Coronary artery (tissue), 2 donors: ENCODE measurements around the gene ZNF618.

Source experiments
- DNase-seq: peaks from one replicate; pipeline ENCODE4 v3.0.0-alpha.2; 2017; ENCODE audit warnings: low spot score
- H3K27ac ChIP-seq, 2 donors: fragments of 200-600 bp; sonication (generic); one replicate each; pipeline ENCODE4 v1.5.1; 2016 to 2019
- H3K4me3 ChIP-seq: fragments of 200-600 bp; sonication (generic); 2 replicates; pipeline ENCODE4 v1.5.1; 2016; ENCODE audit warnings: mild to moderate bottlenecking, moderate library complexity
- CTCF ChIP-seq: fragments of 200-600 bp; sonication (generic); IDR thresholded peaks from one replicate; pipeline ENCODE4 v1.5.1; 2019; ENCODE audit warnings: antibody characterized with exemption

Gene ZNF618

GRCh38 chr9:114087721-114088120, 211.6 kb downstream of the ZNF618 start:
- no peak overlapping the region for H3K4me3 ChIP-seq
- no peak for DNase-seq
- H3K27ac ChIP-seq = no peak overlapping the region
- TF ChIP-seq CTCF = no peak

GRCh38 chr9:114088571-114089170, 212.6 kb downstream of the ZNF618 start:
- no peak overlapping the region for H3K4me3 ChIP-seq
- DNase-seq = no peak
- TF ChIP-seq CTCF = no peak
- no peak overlapping the region for H3K27ac ChIP-seq

- Histone ChIP-seq H3K27ac (no peak overlapping the region), H3K4me3 (no peak overlapping the region)
- TF ChIP-seq CTCF = no peak
- no peak for DNase-seq
Observed at GRCh38 chr9:114089206-114089840, 213.2 kb downstream of the ZNF618 start.

GRCh38 chr9:114090798-114091197, 214.7 kb downstream of the ZNF618 start:
- H3K27ac ChIP-seq = no peak overlapping the region
- DNase-seq = no peak
- no peak overlapping the region for H3K4me3 ChIP-seq
- TF ChIP-seq CTCF = no peak

- no peak overlapping the region for H3K4me3 ChIP-seq
- no peak for DNase-seq
- no peak for TF ChIP-seq CTCF
- no peak overlapping the region for H3K27ac ChIP-seq
Observed at GRCh38 chr9:114091711-114092110, 215.6 kb downstream of the ZNF618 start.

- Histone ChIP-seq H3K27ac (no peak overlapping the region), H3K4me3 (no peak overlapping the region)
- DNase-seq = peak; percentile 62
- TF ChIP-seq CTCF = no peak
Observed at GRCh38 chr9:114092336-114092735, 216.2 kb downstream of the ZNF618 start.

GRCh38 chr9:114093031-114093471, 216.9 kb downstream of the ZNF618 start:
- H3K4me3 ChIP-seq = no peak overlapping the region
- DNase-seq = no peak
- H3K27ac ChIP-seq = no peak overlapping the region
- TF ChIP-seq CTCF = no peak
